TTC549 (cell line): ENCODE data around the gene CLPTM1L.

ENCODE experiments used
- FAIRE-seq: peaks from 2 replicates; lab custom pipeline; 2012; peaks lifted over from hg19 to GRCh38; lab: Jason Lieb, UNC

The CLPTM1L gene

GRCh38 chr5:1270933-1271914, 73.7 kb downstream of the CLPTM1L start:
- FAIRE-seq: no peak

GRCh38 chr5:1270426-1270825, 74.5 kb downstream of the CLPTM1L start:
- FAIRE-seq: no peak

- FAIRE-seq: no peak
Observed at GRCh38 chr5:1268666-1269065, 76.2 kb downstream of the CLPTM1L start.

DNA sequence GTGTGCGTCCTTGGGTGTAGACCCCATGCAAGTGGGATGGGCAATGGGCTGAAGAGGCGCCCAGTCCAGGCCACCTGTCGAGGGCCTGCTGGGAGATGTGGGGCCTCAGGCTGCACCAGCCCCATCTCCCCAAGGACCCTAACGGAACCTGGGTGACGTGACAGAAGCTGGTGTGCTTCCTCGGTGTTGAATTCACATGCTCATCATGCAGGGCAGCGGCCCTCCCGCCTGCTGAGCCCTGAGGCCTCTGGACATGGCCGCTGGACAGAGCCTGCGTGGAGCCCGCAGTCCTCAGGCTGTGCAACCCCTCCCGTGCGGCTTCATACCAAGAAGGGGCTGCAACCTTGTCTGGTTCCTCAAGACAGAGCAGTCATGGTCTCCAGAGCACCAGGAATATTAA, 76.8 kb downstream of the CLPTM1L start:
- no peak for FAIRE-seq
